Measurements from ENCODE around the gene RCAN1.

GRCh38 chr21:34612056-34612455 is 2.9 kb downstream of the RCAN1 start:
- no peak for TF ChIP-seq CTCF (IDR thresholded peaks at IDR 0.05)
- TF ChIP-seq POLR2A (IDR thresholded peaks at IDR 0.05) = no peak
